HT1080 (cell line): Measurements from ENCODE around the gene NBPF1. TPM values are rescaled to one million over a fixed set of nuclear protein-coding genes. Genes with fewer than 3 reads are reported as not detected.
"Not testable (repeated sequence)": the region's sequence is repeated elsewhere in the genome, so short reads cannot be mapped to it uniquely, and the experiment has no call there.

Experiments used
- DNase-seq: peaks from one replicate; pipeline ENCODE4 v3.0.0-alpha.2; 2015; ENCODE audit warnings: low read depth
- total RNA-seq: library from RNA; depleted of rRNA; stranded (reverse); fragments of >200 nt; shearing (Covaris generic); gene quantifications from 2 replicates; pipeline ENCODE4 v1.2.3, GENCODE V29; 2014

The NBPF1 gene
- total RNA-seq, 1 experiment from 2014 or later, result 15.8 TPM

DNA sequence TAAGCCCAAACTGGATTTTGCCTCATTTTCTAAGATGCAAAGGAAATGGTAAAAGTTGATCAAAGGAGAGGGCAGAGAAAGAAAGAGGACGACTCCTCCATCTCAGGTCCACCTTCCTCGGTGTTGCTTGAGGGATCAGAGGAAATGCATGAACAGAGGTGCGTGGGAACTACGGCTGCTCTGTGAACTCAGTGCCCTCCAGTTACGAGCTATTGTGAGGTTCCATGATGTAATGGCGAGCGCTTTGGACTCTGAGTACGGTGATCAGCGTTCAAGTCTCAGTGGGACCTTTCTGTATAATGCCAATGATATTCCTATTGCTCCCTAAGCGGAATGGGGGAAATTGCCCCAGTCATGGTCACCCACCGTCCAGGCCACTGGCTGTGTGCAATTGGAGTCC, 60.1 kb downstream of the NBPF1 start:
- DNase-seq, result not testable (repeated sequence)

GRCh38 chr1:16550212-16550918, 63.0 kb downstream of the NBPF1 start:
- not testable (repeated sequence) for DNase-seq

GRCh38 chr1:16549545-16549944, 63.8 kb downstream of the NBPF1 start:
- not testable (repeated sequence) for DNase-seq

DNA sequence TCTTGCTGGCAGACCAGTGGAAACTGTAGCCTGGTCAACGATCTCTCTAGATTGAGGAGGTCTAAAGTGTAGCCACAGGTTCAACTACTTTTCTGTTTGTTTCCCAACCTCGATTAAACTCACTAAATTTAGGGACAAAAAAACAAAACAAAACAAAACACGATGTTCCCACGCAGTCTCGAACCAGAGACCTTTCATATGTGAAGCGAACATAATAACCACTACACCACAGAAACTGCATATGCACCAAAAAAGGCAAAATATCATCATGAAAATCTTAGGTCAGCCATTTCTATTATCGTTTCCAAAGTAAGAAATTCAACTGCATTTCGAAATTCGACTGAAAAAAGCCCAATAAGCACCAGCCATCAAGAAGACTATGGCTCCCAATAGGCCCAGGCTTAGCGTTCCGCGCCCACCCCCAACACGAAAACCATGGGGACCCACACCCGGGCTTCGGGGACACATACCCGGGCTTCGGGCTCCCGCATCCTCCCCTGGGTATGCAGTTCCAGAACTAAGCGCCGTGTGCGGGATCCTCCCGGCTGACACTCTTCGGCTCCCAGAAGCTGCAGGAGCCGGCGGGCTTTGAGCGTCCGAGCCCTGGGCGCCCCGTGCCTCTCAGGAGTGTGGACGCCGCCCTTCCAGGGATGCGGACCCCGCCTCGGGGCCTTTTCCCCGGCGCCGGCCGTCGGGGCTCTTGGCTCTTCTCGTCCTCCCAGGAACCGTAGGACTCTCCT, 65.7 kb downstream of the NBPF1 start:
- not testable (repeated sequence) for DNase-seq

DNA sequence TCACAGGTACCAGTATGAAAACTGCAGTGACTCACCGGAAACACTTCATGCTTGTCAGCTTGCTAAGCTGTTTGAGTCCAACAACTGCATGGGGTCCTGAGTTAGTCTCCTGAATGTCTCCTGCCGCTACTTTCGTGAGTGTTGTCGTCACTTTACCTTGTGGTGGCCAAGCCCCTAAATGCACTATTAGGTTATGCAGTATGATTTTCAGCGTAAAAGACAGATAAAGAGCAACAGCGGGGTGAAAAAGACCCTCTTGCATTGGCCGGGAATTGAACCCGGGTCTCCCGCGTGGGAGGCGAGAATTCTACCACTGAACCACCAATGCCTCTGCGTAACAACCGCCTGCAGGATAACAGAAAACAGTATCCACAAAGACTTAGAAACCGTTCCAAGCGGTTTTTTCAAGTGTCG, 67.7 kb downstream of the NBPF1 start:
- peak; percentile 82 for DNase-seq

DNA sequence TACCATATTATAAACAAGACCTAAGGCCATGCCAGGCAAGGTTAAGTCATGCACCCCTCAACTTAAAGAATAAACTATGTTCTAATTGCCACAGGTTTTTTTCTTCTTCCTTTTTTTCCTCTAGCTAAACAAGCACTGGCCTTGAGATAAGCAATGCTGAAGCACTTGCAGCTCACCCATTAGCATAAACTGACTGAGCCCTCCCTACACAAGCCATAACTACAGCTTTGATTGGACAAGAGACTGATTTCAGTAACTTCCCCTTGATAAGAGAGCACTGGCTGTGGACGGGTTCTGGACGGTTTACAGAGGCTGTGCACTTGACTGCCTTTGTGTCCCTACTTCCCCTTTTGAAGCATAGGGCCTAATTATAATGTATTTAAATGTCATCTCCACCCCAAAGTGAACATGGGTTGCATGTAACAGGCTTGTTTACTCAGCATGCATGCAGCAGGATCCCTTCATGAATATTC, 72.9 kb downstream of the NBPF1 start:
- not testable (repeated sequence) for DNase-seq

GRCh38 chr1:16537528-16537927, 75.8 kb downstream of the NBPF1 start:
- not testable (repeated sequence) for DNase-seq

DNA sequence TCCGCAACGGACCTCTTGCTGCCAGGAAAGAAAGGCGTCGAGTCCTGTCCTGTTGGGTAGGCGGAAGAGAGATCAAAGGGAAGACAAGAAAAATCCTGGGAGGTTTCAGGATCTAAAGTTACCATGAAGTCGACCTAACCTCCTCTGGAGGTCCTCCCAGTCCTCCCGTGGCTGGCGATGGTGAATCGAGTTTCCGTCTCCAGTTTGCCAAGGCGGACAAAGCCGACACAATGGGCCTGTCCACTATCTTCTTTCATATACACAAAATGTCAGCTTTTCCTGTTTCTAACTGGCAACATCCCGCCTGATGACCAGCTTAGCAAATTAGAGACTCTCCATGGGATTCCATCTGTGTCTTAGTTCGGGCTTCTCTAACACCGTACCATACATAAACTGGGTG, 76.6 kb downstream of the NBPF1 start:
- DNase-seq, result not testable (repeated sequence)

DNA sequence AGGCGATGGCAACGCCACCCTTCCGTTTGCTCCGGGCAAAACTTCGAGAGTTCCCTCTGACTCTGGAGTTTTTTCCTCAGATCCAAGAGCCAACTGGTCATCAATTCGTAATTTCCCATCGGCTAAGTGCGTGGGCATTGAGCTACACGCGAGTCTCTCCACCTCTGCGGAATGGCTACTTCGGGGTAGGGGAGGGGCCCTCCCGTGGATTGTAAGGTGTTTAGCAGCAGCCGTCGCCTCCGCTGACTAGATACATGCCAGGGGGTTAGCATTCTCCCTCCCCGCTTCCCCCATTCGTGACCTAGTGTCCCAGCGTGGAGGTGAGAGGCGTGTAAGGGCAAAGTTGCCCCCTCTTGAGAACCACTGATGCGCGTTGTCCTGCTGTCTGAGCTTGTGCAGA, 77.5 kb downstream of the NBPF1 start:
- not testable (repeated sequence) for DNase-seq

- not testable (repeated sequence) for DNase-seq
Observed at GRCh38 chr1:16535487-16535886, 77.9 kb downstream of the NBPF1 start.

- DNase-seq, result peak; percentile 97
Observed at GRCh38 chr1:16534829-16535456, 78.4 kb downstream of the NBPF1 start.

DNA sequence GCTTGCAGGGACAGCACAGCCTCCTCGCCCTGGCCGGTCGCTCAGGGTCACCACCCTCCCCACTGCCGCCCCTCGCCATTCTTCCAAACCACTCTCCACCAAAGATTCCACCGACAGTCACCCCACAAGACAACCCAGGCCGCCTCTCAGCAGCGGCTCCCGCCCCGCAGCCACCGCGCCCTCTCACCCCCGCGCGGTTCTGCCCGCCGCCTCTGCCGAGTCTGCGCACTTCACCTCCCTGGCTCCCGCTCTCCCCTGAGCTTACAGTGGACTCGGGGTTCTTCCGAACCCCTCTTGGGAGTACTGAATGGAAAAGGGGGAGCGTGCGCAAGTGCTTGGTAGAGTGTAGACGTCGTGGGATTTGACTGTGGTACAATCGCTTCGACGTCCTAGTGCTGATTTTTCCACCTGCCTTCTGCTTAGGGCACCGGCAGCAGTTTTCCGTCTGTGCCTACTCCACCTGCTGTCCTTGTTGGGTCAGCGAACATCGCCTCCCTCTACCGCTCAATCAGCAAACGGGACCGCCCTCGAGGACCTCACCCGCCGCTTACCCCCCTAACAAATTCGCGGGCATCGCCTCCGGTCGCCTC, 79.0 kb downstream of the NBPF1 start:
- peak; percentile 59 for DNase-seq

GRCh38 chr1:16532235-16532991, 81.0 kb downstream of the NBPF1 start:
- not testable (repeated sequence) for DNase-seq

- not testable (repeated sequence) for DNase-seq
Observed at GRCh38 chr1:16528338-16528737, 85.0 kb downstream of the NBPF1 start.

GRCh38 chr1:16525769-16526168, 87.6 kb downstream of the NBPF1 start:
- DNase-seq, result not testable (repeated sequence)

GRCh38 chr1:16521679-16522078, 91.7 kb downstream of the NBPF1 start:
- not testable (repeated sequence) for DNase-seq

DNA sequence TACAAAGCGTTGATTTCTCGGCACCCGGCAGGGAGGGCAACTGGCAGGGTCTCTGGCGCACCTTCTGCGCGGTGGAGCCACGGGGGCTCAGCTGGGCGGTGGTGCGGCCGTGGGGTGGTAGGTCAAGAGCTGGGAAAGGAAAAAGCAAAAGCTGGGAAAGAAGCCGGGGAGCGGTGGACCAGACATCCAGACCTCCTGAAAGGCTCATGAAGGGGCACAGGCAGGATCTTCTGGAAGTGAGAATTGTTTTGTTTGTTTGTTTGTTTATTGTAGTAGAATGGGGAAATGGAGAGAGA, 92.1 kb downstream of the NBPF1 start:
- no peak for DNase-seq

GRCh38 chr1:16520435-16521287, 92.7 kb downstream of the NBPF1 start:
- DNase-seq, result peak; percentile 89

DNA sequence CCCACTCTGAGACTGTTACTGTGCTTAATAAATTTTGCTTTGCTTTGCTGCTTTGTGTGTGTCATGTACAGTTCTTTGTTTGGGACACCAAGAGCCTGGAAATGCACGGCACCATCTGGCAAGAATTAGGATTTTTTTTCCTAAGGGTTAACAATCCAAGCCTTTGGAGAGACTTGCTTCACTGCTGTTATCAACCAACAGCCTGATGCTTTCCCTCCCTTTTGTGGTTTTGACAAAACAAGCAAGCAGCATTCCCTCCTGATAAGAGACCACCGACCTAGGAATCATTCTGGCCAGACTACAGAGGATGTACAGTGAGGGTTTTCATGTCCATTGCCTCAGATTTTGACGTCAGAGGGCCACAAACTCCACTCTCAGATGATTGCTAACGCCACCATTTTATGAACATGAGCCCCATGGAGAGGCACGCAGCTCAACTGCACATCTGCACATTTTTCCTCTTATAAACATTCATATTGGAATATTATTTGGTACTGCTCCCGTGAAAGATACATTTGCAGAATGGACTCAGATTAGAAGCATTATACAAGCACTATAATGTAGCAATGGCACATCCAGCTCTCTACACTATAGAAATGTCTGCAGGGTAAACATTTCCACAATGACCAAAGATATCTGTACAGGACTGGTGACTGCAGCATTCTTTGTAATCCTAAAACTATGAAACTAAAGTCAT, 94.0 kb downstream of the NBPF1 start:
- not testable (repeated sequence) for DNase-seq

GRCh38 chr1:16518913-16519254, 94.5 kb downstream of the NBPF1 start:
- not testable (repeated sequence) for DNase-seq
